ENCODE results near the gene HNRNPA1L2. TPM values are rescaled to one million over a fixed set of nuclear protein-coding genes. Genes with fewer than 3 reads are reported as not detected.
"Not testable (repeated sequence)": the region's sequence is repeated elsewhere in the genome, so short reads cannot be mapped to it uniquely, and the experiment has no call there.

Gene HNRNPA1L2
- total RNA-seq, 1 experiment from 2014 or later, result 9.1 TPM

- no peaks in the 10 kb centered on the region; the same call in 1 of the 2 replicates for H3K36me3 ChIP-seq (ENCODE audit: control insufficient read depth, insufficient read depth, low read length)
- no peaks in the 10 kb centered on the region for H3K9me3 Mint-ChIP-seq (ENCODE audit: unreplicated experiment)
- no peak for DNase-seq
- intact Hi-C loops (cut with micrococcal nuclease; ENCODE audit: unreplicated experiment), result no loop called here
- BruUV-seq (replicated peaks), result no TSS peak
- TF ChIP-seq CTCF (IDR thresholded peaks at IDR 0.05; ENCODE audit: insufficient read depth in 1 of 2, low read depth in 1 of 2, low read length in 1 of 2, severe bottlenecking in 1 of 2, unreplicated experiment in 1 of 2), result no peak
- ChIA-PET CTCF (no interaction called here), POLR2A (interaction anchor here (1.9 kb wide), 1 partner anchor 21 kb away, joined by 4 read pairs; the partner anchor contains the start of gene SUGT1)
- H3K4me1 ChIP-seq, result no peaks in the 10 kb centered on the region
- no peaks in the 10 kb centered on the region for H3K9me3 ChIP-seq
- H3K4me3 Mint-ChIP-seq (ENCODE audit: unreplicated experiment), result no peak overlapping the region
- no peak overlapping the region for H3K27ac Mint-ChIP-seq (ENCODE audit: unreplicated experiment)
- no peaks in the 10 kb centered on the region for H3K27me3 Mint-ChIP-seq (ENCODE audit: insufficient read depth, unreplicated experiment)
- no peaks in the 10 kb centered on the region for H3K27me3 ChIP-seq (replicated peaks; ENCODE audit: control insufficient read depth, insufficient read depth, low read length)
- no peaks in the 10 kb centered on the region for H3K4me1 Mint-ChIP-seq (ENCODE audit: low read depth, unreplicated experiment)
- no peak overlapping the region for H3K4me3 ChIP-seq (ENCODE audit: low read depth, low read length)
- peaks cover 25% of the 10 kb centered on the region for H3K36me3 Mint-ChIP-seq (ENCODE audit: insufficient read depth, unreplicated experiment)
Measured at GRCh38 chr13:52673465-52673864, 31.2 kb downstream of the HNRNPA1L2 start.

- ChIA-PET POLR2A (no interaction called here), CTCF (no interaction called here)
- Histone ChIP-seq H3K27me3 (replicated peaks; ENCODE audit: control insufficient read depth, insufficient read depth, low read length) (no peaks in the 10 kb centered on the region), H3K36me3 (ENCODE audit: control insufficient read depth, insufficient read depth, low read length) (no peaks in the 10 kb centered on the region; the same call in 1 of the 2 replicates), H3K4me1 (no peaks in the 10 kb centered on the region), H3K4me3 (ENCODE audit: low read depth, low read length) (no peak overlapping the region), H3K9me3 (no peaks in the 10 kb centered on the region)
- Mint-ChIP-seq H3K36me3 (ENCODE audit: insufficient read depth, unreplicated experiment) (peaks cover 46% of the 10 kb centered on the region), H3K9me3 (ENCODE audit: unreplicated experiment) (no peaks in the 10 kb centered on the region), H3K27ac (ENCODE audit: unreplicated experiment) (no peak overlapping the region), H3K4me1 (ENCODE audit: low read depth, unreplicated experiment) (no peaks in the 10 kb centered on the region), H3K27me3 (ENCODE audit: insufficient read depth, unreplicated experiment) (no peaks in the 10 kb centered on the region), H3K4me3 (ENCODE audit: unreplicated experiment) (no peak overlapping the region)
- DNase-seq, result no peak
- intact Hi-C loops (cut with micrococcal nuclease; ENCODE audit: unreplicated experiment), result no loop called here
- BruUV-seq (replicated peaks), result no TSS peak
- TF ChIP-seq CTCF (IDR thresholded peaks at IDR 0.05; ENCODE audit: insufficient read depth in 1 of 2, low read depth in 1 of 2, low read length in 1 of 2, severe bottlenecking in 1 of 2, unreplicated experiment in 1 of 2), result no peak
Measured at GRCh38 chr13:52677823-52678222, 35.6 kb downstream of the HNRNPA1L2 start.

GRCh38 chr13:52685806-52686205 lies 43.6 kb downstream of the HNRNPA1L2 start:
- H3K27me3 ChIP-seq (replicated peaks; ENCODE audit: control insufficient read depth, insufficient read depth, low read length); CTCF ChIA-PET; H3K4me1 Mint-ChIP-seq (ENCODE audit: low read depth, unreplicated experiment); intact Hi-C loops (cut with micrococcal nuclease; ENCODE audit: unreplicated experiment); H3K27ac Mint-ChIP-seq (ENCODE audit: unreplicated experiment); H3K9me3 Mint-ChIP-seq (ENCODE audit: unreplicated experiment); H3K4me3 Mint-ChIP-seq (ENCODE audit: unreplicated experiment); H3K27me3 Mint-ChIP-seq (ENCODE audit: insufficient read depth, unreplicated experiment); H3K36me3 ChIP-seq (ENCODE audit: control insufficient read depth, insufficient read depth, low read length); H3K9me3 ChIP-seq; H3K4me3 ChIP-seq (ENCODE audit: low read depth, low read length); POLR2A ChIA-PET; BruUV-seq (replicated peaks): not testable (repeated sequence)
- H3K4me1 ChIP-seq, result peaks cover 11% of the 10 kb centered on the region; the same call in 1 of the 2 replicates
- DNase-seq, result peak; percentile 24 to 44
- peaks cover 52% of the 10 kb centered on the region for H3K36me3 Mint-ChIP-seq (ENCODE audit: insufficient read depth, unreplicated experiment)

GRCh38 chr13:52686376-52686775 lies 44.1 kb downstream of the HNRNPA1L2 start:
- Histone ChIP-seq H3K36me3 (ENCODE audit: control insufficient read depth, insufficient read depth, low read length) (peaks cover 1% of the 10 kb centered on the region; the same call in 1 of the 2 replicates), H3K4me3 (ENCODE audit: low read depth, low read length) (no peak overlapping the region), H3K4me1 (peaks cover 11% of the 10 kb centered on the region; the same call in 1 of the 2 replicates), H3K9me3 (no peaks in the 10 kb centered on the region), H3K27me3 (replicated peaks; ENCODE audit: control insufficient read depth, insufficient read depth, low read length) (no peaks in the 10 kb centered on the region)
- no peaks in the 10 kb centered on the region for H3K27me3 Mint-ChIP-seq (ENCODE audit: insufficient read depth, unreplicated experiment)
- POLR2A ChIA-PET, result no interaction called here
- H3K36me3 Mint-ChIP-seq (ENCODE audit: insufficient read depth, unreplicated experiment), result peaks cover 47% of the 10 kb centered on the region
- no peak for DNase-seq
- no peaks in the 10 kb centered on the region for H3K9me3 Mint-ChIP-seq (ENCODE audit: unreplicated experiment)
- BruUV-seq (replicated peaks), result no TSS peak
- no peak for TF ChIP-seq CTCF (IDR thresholded peaks at IDR 0.05; ENCODE audit: insufficient read depth in 1 of 2, low read depth in 1 of 2, low read length in 1 of 2, severe bottlenecking in 1 of 2, unreplicated experiment in 1 of 2)
- CTCF ChIA-PET, result no interaction called here
- H3K4me3 Mint-ChIP-seq (ENCODE audit: unreplicated experiment), result no peak overlapping the region
- no peak overlapping the region for H3K27ac Mint-ChIP-seq (ENCODE audit: unreplicated experiment)
- peaks cover 6% of the 10 kb centered on the region for H3K4me1 Mint-ChIP-seq (ENCODE audit: low read depth, unreplicated experiment)
- intact Hi-C loops (cut with micrococcal nuclease; ENCODE audit: unreplicated experiment), result no loop called here
